ENCODE results near the gene DGKB. TPM values are rescaled to one million over a fixed set of nuclear protein-coding genes. Genes with fewer than 3 reads are reported as not detected.

The DGKB gene
- polyA plus RNA-seq, 1 donor (not counting 4 experiments of a cell fraction or from before 2014, with no cell fraction given), result 0.01 TPM

GRCh38 chr7:14207711-14208110, 694.8 kb downstream of the DGKB start:
- Histone ChIP-seq H2AFZ (ENCODE audit: control insufficient read depth, low read length) (no peak overlapping the region), H3K9me1 (ENCODE audit: control insufficient read depth, extremely low read depth, insufficient read depth, low read length) (no peaks in the 10 kb centered on the region), H3K36me3 (ENCODE audit: control insufficient read depth in 2 of 2, extremely low read depth in 1 of 2, insufficient read depth in 2 of 2, low read length in 2 of 2) (no peaks in the 10 kb centered on the region), H3K9ac (ENCODE audit: control insufficient read depth, extremely low read depth, insufficient read depth, low read length) (no peak overlapping the region), H3K4me2 (ENCODE audit: control insufficient read depth, extremely low read depth, insufficient read depth, low read depth, low read length) (no peak overlapping the region), H3K9me3 (ENCODE audit: control insufficient read depth, low read depth, low read length) (no peaks in the 10 kb centered on the region), H3K4me3 (ENCODE audit: control insufficient read depth in 2 of 3, extremely low read depth in 1 of 3, insufficient read depth in 2 of 3, low read depth in 1 of 3, low read length in 3 of 3) (no peak overlapping the region), H3K79me2 (ENCODE audit: control insufficient read depth, insufficient read depth, low read length) (no peaks in the 10 kb centered on the region), H3K27me3 (ENCODE audit: control insufficient read depth, extremely low read depth, insufficient read depth, low read length) (no peaks in the 10 kb centered on the region), H3K4me1 (ENCODE audit: control insufficient read depth, extremely low read depth, insufficient read depth, low read length) (no peaks in the 10 kb centered on the region), H3K27ac (ENCODE audit: control insufficient read depth, insufficient read depth, low read length) (no peak overlapping the region), H4K20me1 (ENCODE audit: control insufficient read depth, extremely low read depth, insufficient read depth, low read length) (no peaks in the 10 kb centered on the region)
- TF ChIP-seq EZH2 (IDR thresholded peaks at IDR 0.05; ENCODE audit: low read length) (no peak), CTCF (optimal IDR thresholded peaks at IDR 0.05 in 1 of 3, IDR thresholded peaks at IDR 0.05 in 1 of 3, conservative IDR thresholded peaks at IDR 0.05 in 1 of 3; ENCODE audit: extremely low read depth in 1 of 3, insufficient read depth in 2 of 3, low read length in 3 of 3) (no peak)
- FAIRE-seq (no peak), DNase-seq (ENCODE audit: low read depth, low spot score) (no peak)
- dilution Hi-C loops (cut with MboI; ENCODE audit: extremely low pct_ligation_motif_present, low sequenced_read_pairs), result no loop called here

- H2AFZ ChIP-seq (ENCODE audit: control insufficient read depth, low read length), result no peak overlapping the region
- TF ChIP-seq EZH2 (IDR thresholded peaks at IDR 0.05; ENCODE audit: low read length) (no peak), CTCF (optimal IDR thresholded peaks at IDR 0.05 in 1 of 3, IDR thresholded peaks at IDR 0.05 in 1 of 3, conservative IDR thresholded peaks at IDR 0.05 in 1 of 3; ENCODE audit: extremely low read depth in 1 of 3, insufficient read depth in 2 of 3, low read length in 3 of 3) (no peak)
Observed at GRCh38 chr7:14207138-14207537, 695.4 kb downstream of the DGKB start.

More at GRCh38 chr7:14207138-14207537, 695.4 kb downstream of the DGKB start:
- no peak for FAIRE-seq
- Histone ChIP-seq H3K27me3 (ENCODE audit: control insufficient read depth, extremely low read depth, insufficient read depth, low read length) (no peaks in the 10 kb centered on the region), H3K4me1 (ENCODE audit: control insufficient read depth, extremely low read depth, insufficient read depth, low read length) (no peaks in the 10 kb centered on the region), H3K9me3 (ENCODE audit: control insufficient read depth, low read depth, low read length) (no peaks in the 10 kb centered on the region), H4K20me1 (ENCODE audit: control insufficient read depth, extremely low read depth, insufficient read depth, low read length) (no peaks in the 10 kb centered on the region), H3K9ac (ENCODE audit: control insufficient read depth, extremely low read depth, insufficient read depth, low read length) (no peak overlapping the region), H3K9me1 (ENCODE audit: control insufficient read depth, extremely low read depth, insufficient read depth, low read length) (no peaks in the 10 kb centered on the region), H3K27ac (ENCODE audit: control insufficient read depth, insufficient read depth, low read length) (no peak overlapping the region), H3K4me2 (ENCODE audit: control insufficient read depth, extremely low read depth, insufficient read depth, low read depth, low read length) (no peak overlapping the region), H3K4me3 (ENCODE audit: control insufficient read depth in 2 of 3, extremely low read depth in 1 of 3, insufficient read depth in 2 of 3, low read depth in 1 of 3, low read length in 3 of 3) (no peak overlapping the region), H3K36me3 (ENCODE audit: control insufficient read depth in 2 of 2, extremely low read depth in 1 of 2, insufficient read depth in 2 of 2, low read length in 2 of 2) (no peaks in the 10 kb centered on the region), H3K79me2 (ENCODE audit: control insufficient read depth, insufficient read depth, low read length) (no peaks in the 10 kb centered on the region)
- dilution Hi-C loops (cut with MboI; ENCODE audit: extremely low pct_ligation_motif_present, low sequenced_read_pairs), result no loop called here
- no peak for DNase-seq (ENCODE audit: low read depth, low spot score)

Data from keratinocyte (primary cell).